GM10248 (cell line): ENCODE measurements around the gene KCNQ5.

Experiments
- CTCF ChIA-PET: fragments of 300-600 bp; sonication (Branson Sonifier 250); formaldehyde crosslinking; extraction: SDS; loops from one replicate; lab custom pipeline; 2021; ENCODE audit warnings: antibody characterized with exemption; lab: Yijun Ruan, JAX
- POLR2A ChIA-PET: fragments of 350-650 bp; sonication (Branson Sonifier 250); formaldehyde crosslinking; extraction: SDS; loops from one replicate; lab custom pipeline; 2020; ENCODE audit warnings: antibody characterized with exemption; lab: Yijun Ruan, JAX
- DNase-seq: peaks from one replicate; pipeline ENCODE4 v3.0.0; 2012; ENCODE audit errors: extremely low spot score
- CTCF ChIP-seq: IDR thresholded peaks from 2 replicates; pipeline ENCODE4 v1.5.1; 2012; ENCODE audit warnings: mild to moderate bottlenecking, low read depth; ENCODE audit errors: extremely low read depth, missing control alignments, control extremely low read depth

KCNQ5 gene

GRCh38 chr6:72595812-72596211 is 26.1 kb upstream of the KCNQ5 start:
- POLR2A ChIA-PET = no interaction called here
- TF ChIP-seq CTCF = no peak
- CTCF ChIA-PET = interaction anchor here (1.2 kb wide), 1 partner anchor 15 kb away, joined by 3 read pairs; no protein-coding TSS in a partner anchor
- no peak for DNase-seq

GRCh38 chr6:72616406-72617015 is 5.4 kb upstream of the KCNQ5 start:
- peak; percentile 67 for TF ChIP-seq CTCF
- CTCF ChIA-PET = interaction anchor here (0.7 to 10.4 kb wide), 61 partner anchors 8 to 711 kb away, joined by 3 to 300 read pairs (median 4); no protein-coding TSS in a partner anchor
- POLR2A ChIA-PET = interaction anchor here (0.6 kb wide), 1 partner anchor 73 kb away, joined by 3 read pairs; no protein-coding TSS in a partner anchor
- DNase-seq = peak; percentile 34

- ChIA-PET CTCF (interaction anchor here (1.1 to 10.4 kb wide), 12 partner anchors 10 to 710 kb away, joined by 3 to 300 read pairs (median 12); no protein-coding TSS in a partner anchor), POLR2A (no interaction called here)
- TF ChIP-seq CTCF = no peak
- no peak for DNase-seq
These were observed 4.1 kb upstream of the KCNQ5 start for GRCh38 chr6:72617721-72618120.

- ChIA-PET POLR2A (interaction anchor here (0.6 to 1.1 kb wide), 2 partner anchors 30 to 63 kb away, joined by 3 to 5 read pairs; no protein-coding TSS in a partner anchor), CTCF (interaction anchor here (0.7 to 10.4 kb wide), 15 partner anchors 8 to 706 kb away, joined by 3 to 300 read pairs (median 5); no protein-coding TSS in a partner anchor)
- peak; percentile 83 for DNase-seq
- no peak for TF ChIP-seq CTCF
These were observed 1.8 kb upstream of the KCNQ5 start for GRCh38 chr6:72619883-72620696.

- peak; percentile 18 for DNase-seq
- ChIA-PET CTCF (interaction anchor here (0.7 to 10.4 kb wide), 12 partner anchors 7 to 510 kb away, joined by 3 to 300 read pairs (median 6); no protein-coding TSS in a partner anchor), POLR2A (no interaction called here)
- TF ChIP-seq CTCF = no peak
These were observed 983 bp upstream of the KCNQ5 start for GRCh38 chr6:72620871-72621290.
